Measurements from ENCODE around the gene TTYH2.

GRCh38 chr17:74262601-74263000, 49.2 kb downstream of the TTYH2 start:
- TF ChIP-seq GATA2 (IDR thresholded peaks at IDR 0.05; ENCODE audit: low read depth, low read length), result no peak
- TF ChIP-seq GATA3 (IDR thresholded peaks at IDR 0.05; ENCODE audit: low read depth, low read length), result no peak

All from SH-SY5Y (cell line).